ENCODE data around the gene UBE2J1. TPM values are rescaled to one million over a fixed set of nuclear protein-coding genes. Genes with fewer than 3 reads are reported as not detected.

The UBE2J1 gene
- polyA plus RNA-seq, 1 of the 3 experiments (the other 2 are of a cell fraction) = 11.3 TPM

- Histone ChIP-seq H3K9ac (no peak overlapping the region), H4K20me1 (ENCODE audit: insufficient read depth) (no peaks in the 10 kb centered on the region), H3K9me3 (no peaks in the 10 kb centered on the region), H3K36me3 (replicated peaks in 1 of 2; ENCODE audit: control insufficient read depth in 1 of 2, insufficient read depth in 2 of 2, low read length in 1 of 2) (no peaks in the 10 kb centered on the region), H2AFZ (ENCODE audit: low read depth) (no peak overlapping the region), H3K4me1 (ENCODE audit: control insufficient read depth in 1 of 2, insufficient read depth in 2 of 2, low read depth in 1 of 2, low read length in 1 of 2) (peaks cover 0 to 3% of the 10 kb centered on the region in 2 experiments; a peak in 1 of 4 replicates), H3K27me3 (ENCODE audit: insufficient read depth) (no peaks in the 10 kb centered on the region), H3K27ac (ENCODE audit: low read depth in 2 of 2, low read length in 1 of 2) (no peak overlapping the region), H3K4me2 (no peak overlapping the region), H3K9me2 (no peaks in the 10 kb centered on the region), H3F3A (replicated peaks; ENCODE audit: insufficient read depth) (no peaks in the 10 kb centered on the region), H3K79me2 (ENCODE audit: insufficient read depth) (no peaks in the 10 kb centered on the region), H3K4me3 (ENCODE audit: low read depth in 2 of 2, low read length in 1 of 2) (no peak overlapping the region)
- DNase-seq = no peak
- 47% methylated on average over 4 of the region's 9 CpGs for WGBS (ENCODE audit: low lambda C conversion rate)
- POLR2A ChIA-PET = no interaction called here
- no peak for TF ChIP-seq SIN3A (IDR thresholded peaks at IDR 0.05; ENCODE audit: borderline replicate concordance, low read depth, low read length)
- CTCF ChIA-PET = no interaction called here
Measured at GRCh38 chr6:89278956-89279355, 73.6 kb downstream of the UBE2J1 start.

Other genes starting within 250 kb of the UBE2J1 start
- 1.1 TPM in 2 replicates for gene SRSF12, start 234.7 kb downstream of the UBE2J1 start, polyA plus RNA-seq (2012; rRNA removed)
- 6.2 and 8.4 TPM in 2 replicates for gene PM20D2, start 206.7 kb downstream of the UBE2J1 start, polyA plus RNA-seq (2012; rRNA removed)
- not detected in 2 replicates for gene GABRR1, start 135.4 kb downstream of the UBE2J1 start, polyA plus RNA-seq (2012; rRNA removed)
- 0.08 and 0.18 TPM in 2 replicates for gene GABRR2, start 37.4 kb downstream of the UBE2J1 start, polyA plus RNA-seq (2012; rRNA removed)
- gene RRAGD, start 59.6 kb upstream of the UBE2J1 start, polyA plus RNA-seq (2012; rRNA removed) = 0.05 and 0.07 TPM in 2 replicates
- gene ANKRD6, start 80.4 kb upstream of the UBE2J1 start, polyA plus RNA-seq (2012; rRNA removed) = 2.0 and 2.6 TPM in 2 replicates